HCT116 (cell line): ENCODE measurements around the gene CTAGE1. TPM values are rescaled to one million over a fixed set of nuclear protein-coding genes. Genes with fewer than 3 reads are reported as not detected.

Source experiments
- ATAC-seq: fragments of 200-7000 bp; cut with Tn5 transposase; 2 replicates; pipeline ENCODE4 v1.9.1; 2020; ENCODE audit warnings: mild to moderate bottlenecking, moderate library complexity
- BruUV-seq: library from RNA; stranded (reverse); fragments of 400-500 nt; replicated peaks from 2 replicates; lab custom pipeline; 2021; lab: Mats Ljungman, UMichigan
- CTCF ChIA-PET: fragments of 300-600 bp; sonication (Branson Sonifier 250); formaldehyde crosslinking; loops from one replicate; lab custom pipeline; 2021; ENCODE audit warnings: antibody characterized with exemption; lab: Charles Lee
- POLR2A ChIA-PET: fragments of 300-600, 350-600 bp; sonication (Branson Sonifier 250); formaldehyde crosslinking; loops from one replicate; lab custom pipeline; 2021; ENCODE audit warnings: antibody characterized with exemption; lab: Charles Lee
- RAD21 ChIA-PET, 2 experiments: fragments of 300-600 bp; sonication (Branson Sonifier 250); formaldehyde crosslinking; loops; one replicate each; lab custom pipeline; 2023; ENCODE audit warnings: low total read pairs in 2 of 2; ENCODE audit not compliant: uncharacterized antibody in 2 of 2, unreplicated experiment in 2 of 2, low non-redundant PET in 1 of 2; lab: Charles Lee
- DNase-seq: peaks from one replicate; pipeline ENCODE4 v3.0.0-alpha.2; 2010; ENCODE audit warnings: low read depth, low spot score
- H2AFZ ChIP-seq: fragments of 200-600 bp; shearing (Covaris generic), sonication (generic); 2 replicates; pipeline ENCODE4 v1.6.1; 2017; ENCODE audit warnings: low read depth, mixed run types, mixed read lengths, antibody characterized with exemption, low read length; ENCODE audit not compliant: poor library complexity, severe bottlenecking
- H3K27ac ChIP-seq: 2 replicates; pipeline ENCODE4 v1.5.1; 2012; ENCODE audit warnings: low read depth, low read length
- H3K27me3 ChIP-seq: fragments of 200-600 bp; sonication (generic); 2 replicates; pipeline ENCODE4 v1.6.1; 2016; ENCODE audit warnings: mixed run types, low read length, mixed read lengths; ENCODE audit not compliant: insufficient read depth
- H3K36me3 ChIP-seq, 2 experiments: fragments of 200-500 bp in 1 of 2; fragments of 200-600 bp in 1 of 2; sonication (Bioruptor generic) in 1 of 2; sonication (generic) in 1 of 2; 2 replicates each; pipeline versions ENCODE4 v1.5.1 to v1.6.1; 2014 to 2016; ENCODE audit warnings: low read length in 2 of 2, inconsistent platforms in 1 of 2, mixed read lengths in 1 of 2, mixed run types in 1 of 2; ENCODE audit not compliant: insufficient read depth in 2 of 2, control insufficient read depth in 1 of 2
- H3K4me1 ChIP-seq, 2 experiments: fragments of 200-600 bp in 1 of 2; sonication (generic) in 1 of 2; 2 replicates each; pipeline versions ENCODE4 v1.5.1 to v1.6.1; 2012 to 2017; ENCODE audit warnings: low read length in 2 of 2, inconsistent platforms in 1 of 2, mild to moderate bottlenecking in 1 of 2, mixed read lengths in 1 of 2, mixed run types in 1 of 2, moderate library complexity in 1 of 2; ENCODE audit not compliant: insufficient read depth in 2 of 2, control insufficient read depth in 1 of 2
- H3K4me2 ChIP-seq: fragments of 200-600 bp; sonication (generic); 2 replicates; pipeline ENCODE4 v1.6.1; 2017; ENCODE audit warnings: mixed run types, low read length, mixed read lengths
- H3K4me3 ChIP-seq, 2 experiments: fragments of 200-600 bp in 1 of 2; sonication (generic) in 1 of 2; replicated peaks in 1 of 2; 2 replicates each; pipeline ENCODE4 v1.5.1; 2011 to 2016; ENCODE audit warnings: low read length in 2 of 2, control low read depth in 1 of 2, low read depth in 1 of 2, mild to moderate bottlenecking in 1 of 2, mixed read lengths in 1 of 2, mixed run types in 1 of 2
- H3K79me2 ChIP-seq: fragments of 200-600 bp; sonication (generic); 2 replicates; pipeline ENCODE4 v1.6.1; 2017; ENCODE audit warnings: mild to moderate bottlenecking, mixed run types, low read length, moderate library complexity, mixed read lengths; ENCODE audit not compliant: insufficient read depth
- H3K9ac ChIP-seq: fragments of 200-600 bp; sonication (generic); 2 replicates; pipeline ENCODE4 v1.6.1; 2016; ENCODE audit warnings: low read length, mixed read lengths
- H3K9me2 ChIP-seq: fragments of 200-600 bp; sonication (generic), shearing (Covaris generic); 2 replicates; pipeline ENCODE4 v1.6.1; 2017; ENCODE audit warnings: mixed run types, mild to moderate bottlenecking, moderate library complexity; ENCODE audit not compliant: insufficient read depth
- H3K9me3 ChIP-seq, 2 experiments: fragments of 200-500 bp in 1 of 2; fragments of 200-600 bp in 1 of 2; sonication (Bioruptor generic) in 1 of 2; sonication (generic) in 1 of 2; 2 replicates each; pipeline ENCODE4 v1.6.1; 2014 to 2017; ENCODE audit warnings: low read length in 2 of 2, mixed read lengths in 2 of 2, inconsistent platforms in 1 of 2, low read depth in 1 of 2, mild to moderate bottlenecking in 1 of 2, mixed run types in 1 of 2, moderate library complexity in 1 of 2; ENCODE audit not compliant: control insufficient read depth in 1 of 2, insufficient read depth in 1 of 2
- H4K20me1 ChIP-seq: fragments of 200-600 bp; sonication (generic), shearing (Covaris generic); 2 replicates; pipeline ENCODE4 v1.6.1; 2017; ENCODE audit warnings: mixed run types, mild to moderate bottlenecking, moderate library complexity; ENCODE audit not compliant: insufficient read depth
- CBX3 ChIP-seq: IDR thresholded peaks from 2 replicates; pipeline ENCODE4 v1.6.1; 2012; ENCODE audit warnings: low read depth
- CEBPB ChIP-seq: IDR thresholded peaks from 2 replicates; pipeline ENCODE4 v1.6.1; 2012; ENCODE audit warnings: low read depth
- CTCF ChIP-seq, 3 experiments: fragments of 200-600 bp in 1 of 3; sonication (generic) in 1 of 3; IDR thresholded peaks in 2 of 3; conservative IDR thresholded peaks in 1 of 3; 2 replicates each; pipeline ENCODE4 v1.5.1; 2012 to 2017; ENCODE audit warnings: low read depth in 2 of 3, low read length in 2 of 3, antibody characterized with exemption in 1 of 3, borderline replicate concordance in 1 of 3, control low read depth in 1 of 3, mild to moderate bottlenecking in 1 of 3, mixed read lengths in 1 of 3, mixed run types in 1 of 3, moderate library complexity in 1 of 3; ENCODE audit not compliant: insufficient read depth in 1 of 3
- FOSL1 ChIP-seq: IDR thresholded peaks from 2 replicates; pipeline ENCODE4 v1.6.1; 2012; ENCODE audit warnings: low read depth
- JUND ChIP-seq: IDR thresholded peaks from 2 replicates; pipeline ENCODE4 v1.6.1; 2012
- POLR2A ChIP-seq: IDR thresholded peaks from 2 replicates; pipeline ENCODE4 v1.7.0; 2011; ENCODE audit warnings: borderline replicate concordance; ENCODE audit not compliant: insufficient read depth, insufficient read length; ENCODE audit errors: extremely low read depth
- POLR2AphosphoS5 ChIP-seq: IDR thresholded peaks from 2 replicates; pipeline ENCODE4 v1.6.1; 2011; ENCODE audit warnings: mild to moderate bottlenecking, low read depth, low read length, moderate library complexity
- RAD21 ChIP-seq: IDR thresholded peaks from 2 replicates; pipeline ENCODE4 v1.6.1; 2012; ENCODE audit warnings: low read depth, mild to moderate bottlenecking
- SIN3A ChIP-seq: IDR thresholded peaks from 2 replicates; pipeline ENCODE4 v1.6.1; 2012; ENCODE audit warnings: low read depth
- TCF7L2 ChIP-seq: IDR thresholded peaks from 2 replicates; pipeline ENCODE4 v1.7.0; 2011; ENCODE audit warnings: borderline replicate concordance, inconsistent platforms; ENCODE audit not compliant: insufficient read depth, insufficient read length; ENCODE audit errors: extremely low read depth
- YY1 ChIP-seq: IDR thresholded peaks from 2 replicates; pipeline ENCODE4 v1.6.1; 2011; ENCODE audit warnings: low read length, low read depth, moderate library complexity, mild to moderate bottlenecking; ENCODE audit not compliant: insufficient replicate concordance; ENCODE audit errors: extremely low read depth
- ZFX ChIP-seq: fragments of 450-650 bp; IDR thresholded peaks from 2 replicates; pipeline ENCODE4 v1.6.1; 2017
- ZNF274 ChIP-seq: fragments of 200-500 bp; sonication (Bioruptor generic); IDR thresholded peaks from 2 replicates; pipeline ENCODE4 v1.6.1; 2014; ENCODE audit warnings: mild to moderate bottlenecking, low read depth, low read length, inconsistent platforms
- intact Hi-C: fragments of 100-400 bp; cut with micrococcal nuclease; formaldehyde crosslinking; loops from 2 replicates; pipeline ENCODE4 v1.10.0; 2022
- total RNA-seq: library from RNA; stranded (reverse); gene quantifications from one replicate; pipeline ENCODE4 v1.2.1, GENCODE V29; 2021; ENCODE audit not compliant: unreplicated experiment
- TF ChIP-seq, protein P1 (sequence below): IDR thresholded peaks from 2 replicates; pipeline ENCODE4 v1.6.1; 2012

CTAGE1 gene
- total RNA-seq, 1 experiment from 2014 or later = not detected

DNA sequence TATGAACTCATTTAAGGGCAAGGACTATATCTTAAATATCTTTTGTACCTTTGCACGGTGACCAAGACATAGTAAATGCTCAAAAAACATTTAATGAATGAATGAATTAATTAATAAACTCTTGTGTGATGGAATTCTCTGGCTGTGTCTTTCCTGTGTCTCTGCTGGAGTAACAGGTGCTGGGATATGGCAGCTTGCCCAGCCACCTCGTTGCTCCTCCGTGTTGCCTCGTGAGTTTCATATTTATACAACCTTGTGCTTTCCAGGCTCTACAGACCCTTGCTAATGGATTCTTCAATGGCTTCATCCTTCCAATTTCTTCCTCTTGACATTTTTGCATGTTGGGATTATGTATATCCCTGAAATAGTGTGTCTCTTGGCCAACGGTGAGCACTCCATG, 30.4 kb downstream of the CTAGE1 start:
- Histone ChIP-seq H3K27ac (no peak overlapping the region), H3K4me2 (no peak overlapping the region), H4K20me1 (no peaks in the 10 kb centered on the region), H3K9me2 (no peaks in the 10 kb centered on the region), H3K79me2 (no peaks in the 10 kb centered on the region)
- POLR2A ChIA-PET = no interaction called here
- RAD21 ChIA-PET = no interaction called here
- intact Hi-C loops = no loop called here
- TF ChIP-seq CEBPB (no peak), FOSL1 (no peak), CBX3 (no peak), CTCF (IDR thresholded peaks at IDR 0.05 in 2 of 3, conservative IDR thresholded peaks at IDR 0.05 in 1 of 3; ENCODE audit: borderline replicate concordance in 1 of 3, insufficient read depth in 1 of 3, low read depth in 2 of 3, low read length in 2 of 3) (no peak), ZFX (no peak), POLR2AphosphoS5 (no peak), TCF7L2 (no peak), YY1 (no peak), POLR2A (no peak), RAD21 (no peak), SIN3A (no peak), JUND (no peak), ZNF274 (no peak)
- TF ChIP-seq, protein P1, sequence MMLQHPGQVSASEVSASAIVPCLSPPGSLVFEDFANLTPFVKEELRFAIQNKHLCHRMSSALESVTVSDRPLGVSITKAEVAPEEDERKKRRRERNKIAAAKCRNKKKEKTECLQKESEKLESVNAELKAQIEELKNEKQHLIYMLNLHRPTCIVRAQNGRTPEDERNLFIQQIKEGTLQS = no peak
- TF ChIP-seq, all 23 proteins: peak for 0
- H3K4me3 ChIP-seq = no peak overlapping the region
- BruUV-seq = no TSS peak
- no peak for DNase-seq
- CTCF ChIA-PET = no interaction called here
- H3K36me3 ChIP-seq = no peaks in the 10 kb centered on the region
- H3K9ac ChIP-seq = no peak overlapping the region
- H3K4me1 ChIP-seq = peaks cover 0 to 7% of the 10 kb centered on the region in 2 experiments; a peak in 1 of 4 replicates
- H2AFZ ChIP-seq = no peak overlapping the region
- no peaks in the 10 kb centered on the region for H3K27me3 ChIP-seq
- no peak for ATAC-seq
- no peaks in the 10 kb centered on the region for H3K9me3 ChIP-seq
